Stimulated activated CD8-positive, alpha-beta memory T cell treated with anti-CD3 and anti-CD28 coated beads, Interleukin-12 subunit alpha, Interleukin-12 subunit beta, amount 100 ng/mL, for 24 hours (primary cell): ENCODE data around the gene PFKP.

Source experiments
- DNase-seq: peaks from one replicate; pipeline ENCODE4 v3.0.0-alpha.2; 2020; ENCODE audit errors: extremely low read depth

PFKP gene

DNA sequence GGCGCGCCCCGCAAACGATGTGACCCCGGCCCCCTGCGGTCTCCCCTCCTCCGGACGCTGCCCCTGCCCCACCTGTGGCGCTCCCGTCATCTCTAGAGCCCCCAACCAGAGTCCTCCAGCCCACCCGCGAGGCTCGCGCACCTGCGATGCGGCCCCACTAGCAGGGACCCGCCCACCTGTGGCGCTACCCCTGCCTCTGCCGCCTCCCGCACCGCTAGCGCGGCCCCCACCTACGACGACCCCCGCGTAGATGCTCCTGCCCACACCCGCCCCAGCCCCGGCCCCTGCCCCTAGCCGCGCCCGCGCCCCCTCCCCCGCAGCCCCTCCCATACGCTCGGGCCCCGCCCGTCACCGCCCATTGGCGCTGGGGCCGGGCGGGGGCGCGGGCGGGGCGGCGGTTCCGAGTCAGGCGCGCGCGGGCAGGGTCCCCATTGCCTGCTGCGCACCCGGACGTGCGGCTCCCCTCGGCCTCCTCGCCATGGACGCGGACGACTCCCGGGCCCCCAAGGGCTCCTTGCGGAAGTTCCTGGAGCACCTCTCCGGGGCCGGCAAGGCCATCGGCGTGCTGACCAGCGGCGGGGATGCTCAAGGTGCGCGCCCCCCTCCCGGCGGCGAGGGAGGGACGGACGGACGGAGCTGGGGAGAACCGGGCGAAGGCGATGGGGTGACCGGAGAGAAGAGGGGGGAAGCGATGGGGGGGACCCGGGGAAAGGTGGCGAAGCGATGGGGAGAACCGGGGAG is at the start of gene PFKP:
PFKP (plus strand) TSS at position 431 of the 741 bp plus-strand sequence; CDS start at position 479, 48 bp downstream.
- peak; percentile 46 for DNase-seq

DNA sequence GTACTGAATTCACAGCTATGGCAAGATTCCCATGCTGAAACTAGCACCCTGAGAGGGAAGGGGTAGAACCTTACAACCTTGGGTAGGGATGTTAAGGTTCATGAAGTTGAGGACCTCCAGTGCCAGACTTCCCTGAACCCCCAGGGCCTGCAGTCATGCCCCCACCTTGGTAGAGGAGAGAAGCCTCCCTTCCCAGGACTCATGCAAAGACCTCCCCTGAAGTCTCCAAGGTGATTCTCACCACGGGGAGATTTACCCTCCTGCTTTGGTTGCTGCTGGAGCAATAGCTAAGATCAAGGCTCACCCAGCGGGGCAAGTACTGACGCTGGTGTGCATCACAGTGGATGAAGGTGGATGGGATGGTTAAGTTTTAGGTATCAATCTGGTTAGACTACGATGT is 49.1 kb upstream of the PFKP start:
- no peak for DNase-seq

DNA sequence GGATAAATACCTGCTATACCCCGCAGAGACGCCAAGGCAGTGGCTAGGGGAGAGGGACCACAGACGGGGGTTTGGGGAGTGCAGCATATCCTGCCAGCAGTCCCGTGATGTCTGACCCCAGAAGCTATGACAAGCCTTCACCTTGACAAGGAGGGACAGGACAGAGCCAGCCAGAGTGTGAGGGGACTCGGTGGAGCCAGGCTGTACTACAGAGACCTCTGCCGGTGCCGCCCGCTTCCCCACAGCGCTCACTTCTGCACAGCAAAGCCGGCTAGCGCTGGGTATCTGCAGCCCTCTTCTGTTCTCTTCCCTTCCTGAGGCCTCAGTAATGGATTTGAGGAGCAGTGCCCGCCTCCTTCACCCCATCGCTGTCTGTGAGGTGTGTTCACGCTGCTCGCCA is 47.0 kb upstream of the PFKP start:
- no peak for DNase-seq

DNA sequence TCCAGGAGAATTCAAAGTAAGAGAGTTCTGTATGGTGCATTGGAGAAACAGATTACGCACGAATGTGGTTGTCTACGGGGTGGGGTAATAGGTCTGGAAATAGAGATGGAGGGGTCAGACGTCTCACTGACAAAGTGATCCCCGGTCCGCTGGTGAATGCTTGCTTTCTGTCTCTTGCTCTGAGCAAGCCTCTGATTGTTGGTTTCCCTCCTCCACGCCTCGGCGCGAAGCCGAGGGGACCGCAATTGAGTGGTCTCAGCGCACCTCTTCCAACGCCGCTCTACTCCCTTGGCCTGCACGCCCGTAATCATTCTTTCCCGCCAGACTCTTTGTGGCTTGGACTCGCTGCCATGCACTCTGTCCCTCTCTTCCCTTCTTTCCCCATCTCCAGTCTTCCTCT is 46.5 kb upstream of the PFKP start:
- DNase-seq, result no peak

DNA sequence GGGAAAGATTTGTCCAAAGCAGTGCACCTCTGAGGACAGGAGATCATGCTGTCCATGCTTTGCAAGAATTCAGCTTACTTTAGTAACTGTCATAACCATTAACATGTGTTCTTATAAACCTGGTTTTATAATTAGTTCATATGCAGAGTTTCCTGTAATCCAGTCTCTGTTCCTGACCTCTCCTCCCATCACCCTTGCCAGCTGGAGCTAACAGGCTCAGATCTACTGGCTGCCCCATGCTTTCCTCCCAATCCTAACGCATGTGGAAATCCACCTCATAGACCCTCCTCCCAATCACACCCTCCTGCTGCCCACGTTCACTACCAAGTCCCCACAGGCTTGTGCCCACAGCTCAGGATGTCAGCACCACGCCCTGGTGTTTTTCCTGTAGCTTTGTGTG is 45.3 kb upstream of the PFKP start:
- DNase-seq, result no peak

DNA sequence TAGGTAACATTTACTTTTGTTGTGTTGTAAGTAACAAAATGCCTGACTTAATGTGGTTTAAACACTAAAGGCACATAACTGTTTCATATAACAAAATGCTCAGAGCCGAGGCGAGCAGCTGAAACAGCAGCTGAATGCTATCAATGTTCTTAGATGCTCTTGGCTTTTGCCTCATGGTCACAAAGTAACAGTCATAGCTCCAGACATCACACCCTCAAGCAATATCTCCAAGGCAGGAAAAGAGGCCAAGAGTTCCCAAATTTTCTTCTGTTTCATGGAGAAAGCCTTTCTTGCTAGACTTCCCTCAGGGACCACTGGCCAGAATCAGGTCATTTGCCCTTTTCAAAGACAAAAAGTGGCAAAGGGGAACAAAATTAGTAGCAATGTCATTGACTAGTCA is 43.5 kb upstream of the PFKP start:
- DNase-seq, result no peak

- DNase-seq, result no peak
Measured at GRCh38 chr10:3025026-3025683, 42.2 kb upstream of the PFKP start.

DNA sequence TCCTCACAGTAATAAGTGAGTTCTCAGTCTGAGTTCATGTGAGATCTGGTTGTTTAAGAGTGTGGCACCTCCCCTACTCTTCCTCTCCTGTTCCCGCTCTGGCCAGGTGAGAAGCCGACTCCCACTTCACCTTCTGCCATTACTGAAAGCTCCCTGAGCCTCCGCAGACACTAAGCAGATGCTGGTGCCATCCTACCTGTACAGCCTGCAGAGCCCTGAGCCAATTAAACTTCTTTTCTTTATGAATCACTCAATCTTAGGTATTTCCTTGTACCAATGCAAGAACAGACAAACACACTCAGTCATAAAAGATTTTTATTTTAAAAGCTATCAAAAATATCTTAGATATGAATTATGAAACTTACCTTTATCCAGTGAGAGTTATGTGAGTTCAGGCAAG is 39.5 kb upstream of the PFKP start:
- DNase-seq, result no peak

DNA sequence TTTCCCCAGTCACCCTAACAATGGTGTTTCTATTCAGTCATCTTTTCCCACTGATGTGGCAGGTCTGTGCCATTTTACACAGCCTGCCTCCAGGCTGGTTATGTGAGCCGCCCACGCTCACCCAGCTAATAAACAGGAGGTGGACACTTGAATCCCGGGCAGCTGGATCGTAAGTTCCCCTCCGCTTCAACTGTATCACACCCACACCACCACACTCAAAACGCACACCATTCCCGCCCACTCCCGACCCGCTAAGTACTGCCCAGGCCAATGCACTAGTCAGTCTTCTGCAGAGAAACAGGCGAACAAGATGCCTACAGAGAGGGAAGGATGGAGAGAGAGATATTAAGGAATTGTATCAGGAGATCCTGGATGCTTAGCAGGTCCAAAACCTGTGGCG is 38.9 kb upstream of the PFKP start:
- DNase-seq, result no peak

- DNase-seq, result no peak
Measured at GRCh38 chr10:3030765-3031164, 36.6 kb upstream of the PFKP start.

- no peak for DNase-seq
Measured at GRCh38 chr10:3031490-3031889, 35.9 kb upstream of the PFKP start.

DNA sequence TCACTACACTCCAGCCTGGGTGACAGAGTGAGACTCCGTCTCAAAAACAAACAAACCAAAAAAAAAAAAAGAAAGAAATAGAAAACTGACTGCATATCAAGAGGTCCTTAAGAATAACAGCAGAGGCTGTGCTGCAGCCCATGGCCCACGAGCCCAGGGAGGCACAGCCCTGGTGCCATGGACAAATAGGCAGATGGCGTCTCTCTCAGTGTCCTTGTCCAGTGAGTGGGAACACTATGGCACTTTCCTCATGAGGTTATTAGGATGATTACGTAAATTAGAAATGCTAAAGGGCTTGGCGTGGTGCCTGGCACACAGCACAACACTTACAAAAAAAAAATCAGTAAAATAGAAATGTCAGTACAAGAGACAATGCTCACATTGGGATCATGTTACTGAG is 33.4 kb upstream of the PFKP start:
- no peak for DNase-seq

- DNase-seq, result no peak
Measured at GRCh38 chr10:3034616-3035015, 32.7 kb upstream of the PFKP start.

DNA sequence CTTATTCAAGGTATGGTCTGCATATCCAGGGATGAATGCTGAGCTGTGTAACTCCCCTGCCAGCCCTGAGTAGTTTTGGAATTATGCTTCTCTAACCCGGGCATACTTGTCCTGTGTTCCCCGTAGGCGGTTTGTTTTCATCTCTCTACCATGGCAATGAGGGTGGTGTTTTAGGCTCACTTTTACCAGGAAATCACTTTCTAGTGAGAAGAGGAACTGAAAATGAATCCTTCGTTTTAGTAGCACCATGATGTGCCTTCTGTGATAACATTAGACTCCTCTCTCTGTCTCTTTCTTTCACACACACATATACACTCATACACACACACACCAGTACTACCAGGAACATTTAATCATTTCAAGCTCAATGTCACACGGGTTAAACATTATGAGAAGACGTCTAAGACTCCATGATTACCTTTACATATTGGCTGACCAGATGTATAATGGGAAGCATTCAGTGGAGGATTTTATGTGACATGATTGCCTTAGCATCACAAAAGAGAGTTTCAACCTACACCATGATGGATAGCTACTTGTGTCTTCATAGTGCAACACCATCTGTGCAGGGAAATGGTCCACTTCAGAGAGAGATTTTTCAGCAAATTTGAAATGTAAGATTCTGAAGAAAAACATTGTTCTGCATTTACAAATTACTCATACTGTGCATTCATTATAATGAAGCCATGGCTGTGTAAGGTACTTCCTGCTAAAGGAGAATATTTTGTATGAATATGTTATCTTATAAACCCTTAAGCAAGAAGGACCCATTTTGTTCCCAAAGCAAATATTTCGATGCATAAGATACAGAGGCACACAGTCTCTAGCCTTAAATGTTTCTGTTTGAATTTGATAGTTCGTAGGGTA is 31.0 kb upstream of the PFKP start:
- no peak for DNase-seq

DNA sequence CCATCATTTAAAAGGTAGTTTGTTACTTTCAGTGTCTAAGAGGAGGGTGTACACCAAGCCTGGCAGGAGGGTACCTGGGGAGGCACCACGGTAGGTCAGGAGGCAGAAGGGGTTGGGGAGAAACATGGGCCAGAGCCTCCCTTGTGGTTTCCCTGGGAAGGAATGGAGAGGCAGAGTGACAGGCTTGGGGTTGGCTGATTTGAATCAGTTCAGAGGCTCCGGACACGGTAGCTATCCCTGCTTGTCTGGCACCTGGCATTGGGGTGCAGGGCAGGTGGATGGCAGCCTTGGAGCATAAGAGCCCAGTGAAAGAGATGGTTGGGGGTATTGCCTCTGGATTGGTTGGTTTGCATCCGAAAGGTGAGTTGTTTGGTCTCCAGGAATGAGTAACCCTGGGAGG is 30.2 kb upstream of the PFKP start:
- no peak for DNase-seq

DNA sequence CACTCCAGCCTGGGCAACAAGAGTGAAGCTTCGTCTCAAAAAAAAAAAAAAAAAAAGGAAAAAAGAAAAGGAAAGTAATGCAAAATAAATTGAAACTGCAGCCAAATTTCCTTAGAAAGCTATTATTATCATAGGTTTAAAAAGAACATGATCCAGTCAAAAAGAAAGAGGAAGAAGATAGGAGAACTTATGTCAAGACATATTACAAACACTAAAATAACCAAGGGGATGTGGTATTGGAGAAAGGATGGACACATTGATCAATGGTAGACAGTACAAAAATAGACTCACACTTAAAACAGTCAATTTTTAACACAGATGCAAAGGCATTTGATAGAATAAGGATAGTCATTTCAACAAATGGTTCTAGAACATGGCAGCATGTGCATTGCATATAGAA is 27.3 kb upstream of the PFKP start:
- no peak for DNase-seq

GRCh38 chr10:3042589-3042988 is 24.8 kb upstream of the PFKP start:
- DNase-seq, result no peak

- no peak for DNase-seq
Measured at GRCh38 chr10:3043512-3044368, 23.6 kb upstream of the PFKP start.

GRCh38 chr10:3045471-3046209 is 21.7 kb upstream of the PFKP start:
- no peak for DNase-seq

DNA sequence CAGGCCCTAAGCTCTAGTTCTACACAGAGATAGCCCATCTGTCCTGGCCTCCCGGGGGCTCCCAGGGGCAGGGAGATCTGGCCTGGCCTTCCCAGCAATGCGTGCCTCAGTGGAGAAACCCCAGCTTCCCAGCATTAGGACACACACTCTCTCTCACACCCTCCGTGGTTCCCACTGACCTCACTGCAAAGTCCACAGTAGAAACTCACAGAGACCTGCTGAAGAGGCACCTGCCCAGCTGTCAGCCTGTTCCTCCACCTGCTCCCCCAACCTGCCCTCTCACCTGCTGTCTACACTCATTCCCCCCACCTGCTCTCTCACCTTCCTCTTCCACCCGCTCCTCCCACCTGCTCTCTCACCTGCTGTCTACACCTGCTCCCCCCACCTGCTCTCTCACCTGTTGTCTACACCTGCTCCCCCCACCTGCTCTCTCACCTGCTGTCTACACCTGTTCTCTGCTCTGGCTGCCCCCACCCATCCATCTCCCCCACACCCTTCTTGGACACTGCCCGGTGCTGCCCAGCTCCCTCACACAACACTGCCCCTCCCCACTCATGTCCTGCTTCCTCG is 21.1 kb upstream of the PFKP start:
- no peak for DNase-seq
